HepG2 (cell line): ENCODE data around the gene RAB3D. TPM values are rescaled to one million over a fixed set of nuclear protein-coding genes. Genes with fewer than 3 reads are reported as not detected.

Experiments
- ATF4 ChIP-seq, 2 experiments: fragments of 450-650 bp in 1 of 2; sonication (generic) in 1 of 2; formaldehyde crosslinking; IDR thresholded peaks; 2 replicates each; pipeline versions ENCODE4 v1.5.0 to v1.8.0; 2020 to 2022; ENCODE audit warnings: mild to moderate bottlenecking in 1 of 2, missing genetic modification reagents in 1 of 2
- BCL3 ChIP-seq: sonication (generic); formaldehyde crosslinking; IDR thresholded peaks from 2 replicates; pipeline ENCODE4 v1.5.1; 2020; ENCODE audit warnings: mild to moderate bottlenecking, missing genetic modification reagents, moderate library complexity
- EP300 ChIP-seq, 3 experiments: sonication (generic) in 1 of 3; formaldehyde crosslinking in 1 of 3; IDR thresholded peaks; 2 replicates each; pipeline versions ENCODE4 v1.5.1 to v1.6.1; 2011 to 2020; ENCODE audit warnings: low read depth in 2 of 3, low read length in 2 of 3, borderline replicate concordance in 1 of 3, improper control_type of control experiment in 1 of 3, mild to moderate bottlenecking in 1 of 3, missing genetic modification reagents in 1 of 3, moderate library complexity in 1 of 3
- IRF9 ChIP-seq: sonication (generic); formaldehyde crosslinking; IDR thresholded peaks from 2 replicates; pipeline ENCODE4 v1.8.0; 2022; ENCODE audit warnings: missing genetic modification reagents, mild to moderate bottlenecking, borderline replicate concordance
- MBD4 ChIP-seq: IDR thresholded peaks from 2 replicates; pipeline ENCODE4 v1.6.1; 2012; ENCODE audit warnings: low read length, inconsistent platforms, borderline replicate concordance
- PBX3 ChIP-seq: sonication (generic); formaldehyde crosslinking; IDR thresholded peaks from 2 replicates; pipeline ENCODE4 v1.8.1; 2023; ENCODE audit warnings: missing genetic modification reagents, inconsistent platforms, borderline replicate concordance
- RFX1 ChIP-seq: fragments of 450-650 bp; IDR thresholded peaks from 2 replicates; pipeline ENCODE4 v1.6.1; 2017
- SMARCC2 ChIP-seq: fragments of 450-650 bp; IDR thresholded peaks from 2 replicates; pipeline ENCODE4 v1.6.1; 2017; ENCODE audit warnings: antibody characterized with exemption, mild to moderate bottlenecking
- SMC3 ChIP-seq: IDR thresholded peaks from 2 replicates; pipeline ENCODE4 v1.6.1; 2011; ENCODE audit warnings: low read length, improper control_type of control experiment
- SMYD3 ChIP-seq: sonication (generic); formaldehyde crosslinking; IDR thresholded peaks from 2 replicates; pipeline ENCODE4 v1.8.1; 2023; ENCODE audit warnings: mild to moderate bottlenecking, missing genetic modification reagents
- SUZ12 ChIP-seq: fragments of 150-350 bp; IDR thresholded peaks from 2 replicates; pipeline ENCODE4 v1.6.1; 2014; ENCODE audit warnings: low read depth, low read length
- TRIM24 ChIP-seq: sonication (generic); formaldehyde crosslinking; IDR thresholded peaks from 2 replicates; pipeline ENCODE4 v1.8.0; 2022; ENCODE audit warnings: mild to moderate bottlenecking, missing genetic modification reagents
- U2AF1 ChIP-seq: fragments of 200-400 bp; formaldehyde crosslinking; optimal IDR thresholded peaks from 2 replicates; pipeline ENCODE3; 2017; ENCODE audit warnings: mild to moderate bottlenecking, low read depth, low read length
- ZBTB26 ChIP-seq: IDR thresholded peaks from 2 replicates; pipeline ENCODE4 v1.6.1; 2016; ENCODE audit warnings: missing compliant biosample characterization, missing genetic modification reagents, borderline replicate concordance
- ZNF337 ChIP-seq: sonication (generic); formaldehyde crosslinking; IDR thresholded peaks from 2 replicates; pipeline ENCODE4 v1.5.1; 2020; ENCODE audit warnings: missing genetic modification reagents, low read depth, mild to moderate bottlenecking, borderline replicate concordance
- ZNF580 ChIP-seq: IDR thresholded peaks from 2 replicates; pipeline ENCODE4 v1.6.1; 2016; ENCODE audit warnings: low read depth, borderline replicate concordance
- ZSCAN29 ChIP-seq: sonication (generic); formaldehyde crosslinking; conservative IDR thresholded peaks from 2 replicates; pipeline ENCODE4 v1.4.0; 2020; ENCODE audit warnings: mild to moderate bottlenecking, missing genetic modification reagents
- polyA plus RNA-seq, 8 experiments: library from polyadenylated mRNA; depleted of rRNA in 3 of 8; stranded (reverse) in 7 of 8; unstranded in 1 of 8; fragments of >200 nt; fragmentation: Illumina TruSeq in 4 of 8; extraction: Trizol in 4 of 8; gene quantifications; 2 replicates each; pipeline versions ENCODE4 v1.2.1 to v1.2.3, GENCODE V29; 2011 to 2016; ENCODE audit warnings: low read depth in 4 of 8, missing spikeins in 1 of 8, mixed read lengths in 1 of 8; ENCODE audit not compliant: insufficient read depth in 1 of 8
- total RNA-seq, 5 experiments: library from RNA; depleted of rRNA; stranded (reverse); fragments of >200 nt; fragmentation: Illumina TruSeq; extraction: Trizol; gene quantifications; 2 replicates each; pipeline ENCODE4 v1.2.3, GENCODE V29; 2016; ENCODE audit warnings: low read depth in 1 of 5
- TF ChIP-seq, protein P1 (sequence below): sonication (generic); formaldehyde crosslinking; IDR thresholded peaks from 2 replicates; pipeline ENCODE4 v1.4.0; 2020; ENCODE audit warnings: missing genetic modification reagents

Gene RAB3D
- total and polyA plus RNA-seq, 2 of the 13 experiments (the other 11 are each of a cell fraction or from before 2014, with no cell fraction given), result 2.0 to 16.1 TPM

GRCh38 chr19:11382898-11383705, 43.6 kb upstream of the RAB3D start (continued):
- no peak; the same call in 1 of the 2 replicates for TF ChIP-seq IRF9 (CRISPR knock-in tag)
- TF ChIP-seq ZBTB26 (CRISPR knock-in tag), result no peak
- TF ChIP-seq RFX1, result no peak
- TF ChIP-seq ZNF580 (CRISPR knock-in tag), result peak; percentile 80; the same call in 1 of the 2 replicates
- TF ChIP-seq, protein P1, sequence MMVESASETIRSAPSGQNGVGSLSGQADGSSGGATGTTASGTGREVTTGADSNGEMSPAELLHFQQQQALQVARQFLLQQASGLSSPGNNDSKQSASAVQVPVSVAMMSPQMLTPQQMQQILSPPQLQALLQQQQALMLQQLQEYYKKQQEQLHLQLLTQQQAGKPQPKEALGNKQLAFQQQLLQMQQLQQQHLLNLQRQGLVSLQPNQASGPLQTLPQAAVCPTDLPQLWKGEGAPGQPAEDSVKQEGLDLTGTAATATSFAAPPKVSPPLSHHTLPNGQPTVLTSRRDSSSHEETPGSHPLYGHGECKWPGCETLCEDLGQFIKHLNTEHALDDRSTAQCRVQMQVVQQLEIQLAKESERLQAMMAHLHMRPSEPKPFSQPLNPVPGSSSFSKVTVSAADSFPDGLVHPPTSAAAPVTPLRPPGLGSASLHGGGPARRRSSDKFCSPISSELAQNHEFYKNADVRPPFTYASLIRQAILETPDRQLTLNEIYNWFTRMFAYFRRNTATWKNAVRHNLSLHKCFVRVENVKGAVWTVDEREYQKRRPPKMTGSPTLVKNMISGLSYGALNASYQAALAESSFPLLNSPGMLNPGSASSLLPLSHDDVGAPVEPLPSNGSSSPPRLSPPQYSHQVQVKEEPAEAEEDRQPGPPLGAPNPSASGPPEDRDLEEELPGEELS (CRISPR knock-in tag), result peak; percentile 40; the same call in 1 of the 2 replicates
- no peak for TF ChIP-seq SMARCC2
- no peak for TF ChIP-seq ZSCAN29 (CRISPR knock-in tag)
- peak; percentile 3; the same call in 1 of the 2 replicates for TF ChIP-seq SMC3
- TF ChIP-seq SMYD3 (CRISPR knock-in tag), result no peak
- no peak for TF ChIP-seq U2AF1
- no peak for TF ChIP-seq TRIM24 (CRISPR knock-in tag)
- TF ChIP-seq ZNF337 (CRISPR knock-in tag), result no peak
- no peak for TF ChIP-seq EP300 (IDR thresholded peaks at IDR 0.05; ENCODE audit: low read depth in 2 of 2, low read length in 2 of 2)
- TF ChIP-seq EP300 (CRISPR knock-in tag; IDR thresholded peaks at IDR 0.05; ENCODE audit: borderline replicate concordance), result no peak
- TF ChIP-seq PBX3 (CRISPR knock-in tag), result no peak
- no peak for TF ChIP-seq MBD4
- TF ChIP-seq SUZ12, result no peak
- no peak; the same call in 1 of the 2 replicates for TF ChIP-seq BCL3 (CRISPR knock-in tag)
- no peak for TF ChIP-seq ATF4 (CRISPR knock-in tag; IDR thresholded peaks at IDR 0.05)
